WERI-Rb-1 (cell line): Measurements from ENCODE around the gene SLC13A1.

Experiments used
- DNase-seq: peaks from one replicate; pipeline ENCODE4 v3.0.0-alpha.2; 2020
- H3K27ac ChIP-seq: fragments of 250-450 bp; sonication (Bioruptor Pico); 2 replicates; pipeline ENCODE4 v1.5.1; 2020; ENCODE audit warnings: mild to moderate bottlenecking, moderate library complexity
- H3K27me3 ChIP-seq: fragments of 250-450 bp; sonication (Bioruptor Pico); 2 replicates; pipeline ENCODE4 v1.5.1; 2021; ENCODE audit warnings: mild to moderate bottlenecking, low read depth, moderate library complexity; ENCODE audit not compliant: insufficient read depth, severe bottlenecking
- H3K36me3 ChIP-seq: fragments of 250-450 bp; sonication (Bioruptor Pico); 2 replicates; pipeline ENCODE4 v1.5.1; 2020; ENCODE audit warnings: mild to moderate bottlenecking, moderate library complexity
- H3K4me3 ChIP-seq: 2 replicates; pipeline ENCODE4 v1.5.1; 2011; ENCODE audit warnings: low read depth, mild to moderate bottlenecking, control low read depth, low read length
- H3K9me3 ChIP-seq: fragments of 250-450 bp; sonication (Bioruptor Pico); 2 replicates; pipeline ENCODE4 v1.5.1; 2021; ENCODE audit warnings: mild to moderate bottlenecking, moderate library complexity; ENCODE audit not compliant: severe bottlenecking
- CTCF ChIP-seq: IDR thresholded peaks from 2 replicates; pipeline ENCODE4 v1.5.1; 2011; ENCODE audit warnings: low read depth, mild to moderate bottlenecking, control low read depth, inconsistent platforms, low read length

SLC13A1 gene

DNA sequence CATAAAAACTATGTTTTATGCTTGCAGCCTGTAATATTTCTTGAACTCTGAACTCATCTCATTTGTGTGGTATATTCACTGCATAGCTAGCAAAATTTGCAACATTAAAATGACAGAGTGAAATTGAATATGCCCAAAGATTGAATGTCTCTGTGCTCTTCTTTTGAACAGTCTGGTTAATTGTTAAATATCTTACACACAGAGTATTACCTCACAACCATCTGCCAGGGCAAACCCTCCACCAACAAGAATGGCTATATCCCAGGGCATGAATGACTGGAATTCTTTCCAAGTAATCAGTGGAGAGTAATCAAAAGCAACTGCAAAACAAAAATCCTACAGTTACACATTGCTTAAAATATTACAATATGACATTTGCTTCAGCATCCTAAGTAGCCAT lies 76.9 kb downstream of the SLC13A1 start:
- no peak overlapping the region for H3K4me3 ChIP-seq
- H3K36me3 ChIP-seq: no peaks in the 10 kb centered on the region
- no peak for TF ChIP-seq CTCF
- no peak for DNase-seq
- H3K27me3 ChIP-seq: no peaks in the 10 kb centered on the region
- H3K27ac ChIP-seq: no peak overlapping the region
- H3K9me3 ChIP-seq: no peaks in the 10 kb centered on the region

- Histone ChIP-seq H3K27me3 (no peaks in the 10 kb centered on the region), H3K9me3 (no peaks in the 10 kb centered on the region), H3K36me3 (no peaks in the 10 kb centered on the region), H3K27ac (no peak overlapping the region), H3K4me3 (no peak overlapping the region)
- no peak for TF ChIP-seq CTCF
- no peak for DNase-seq
These were observed 79.5 kb downstream of the SLC13A1 start for GRCh38 chr7:123120286-123120685.

- H3K36me3 ChIP-seq: no peaks in the 10 kb centered on the region
- H3K9me3 ChIP-seq: no peaks in the 10 kb centered on the region
- no peak overlapping the region for H3K4me3 ChIP-seq
- DNase-seq: no peak
- H3K27me3 ChIP-seq: no peaks in the 10 kb centered on the region
- H3K27ac ChIP-seq: no peak overlapping the region
- TF ChIP-seq CTCF: no peak
These were observed 84.4 kb downstream of the SLC13A1 start for GRCh38 chr7:123115331-123115730.

GRCh38 chr7:123114288-123114687 lies 85.5 kb downstream of the SLC13A1 start:
- H3K27ac ChIP-seq: no peak overlapping the region
- H3K9me3 ChIP-seq: no peaks in the 10 kb centered on the region
- H3K4me3 ChIP-seq: no peak overlapping the region
- DNase-seq: no peak
- no peak for TF ChIP-seq CTCF
- no peaks in the 10 kb centered on the region for H3K27me3 ChIP-seq
- H3K36me3 ChIP-seq: no peaks in the 10 kb centered on the region

DNA sequence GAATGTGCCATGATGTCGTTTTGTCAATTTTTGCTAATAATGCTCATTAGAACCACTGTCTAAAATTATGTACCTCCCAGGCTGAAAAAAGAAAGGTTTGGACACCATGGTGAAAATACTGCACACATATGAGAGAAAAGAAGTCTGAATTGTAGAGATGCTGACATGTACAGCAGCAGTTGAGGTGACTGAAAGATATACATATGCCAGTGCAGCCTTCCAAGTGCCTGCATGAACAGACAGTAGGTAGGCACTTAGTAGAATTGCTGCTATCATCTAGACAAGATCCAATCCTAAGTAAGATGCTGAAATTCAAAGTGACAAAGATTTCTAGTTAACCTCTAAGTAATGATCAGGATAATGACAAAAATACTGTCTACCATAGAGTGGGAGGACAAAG lies 86.9 kb downstream of the SLC13A1 start:
- DNase-seq: no peak
- no peaks in the 10 kb centered on the region for H3K27me3 ChIP-seq
- no peak overlapping the region for H3K27ac ChIP-seq
- H3K36me3 ChIP-seq: no peaks in the 10 kb centered on the region
- no peak for TF ChIP-seq CTCF
- H3K9me3 ChIP-seq: no peaks in the 10 kb centered on the region
- no peak overlapping the region for H3K4me3 ChIP-seq

GRCh38 chr7:123099712-123100111 lies 100.1 kb downstream of the SLC13A1 start:
- no peak overlapping the region for H3K27ac ChIP-seq
- no peak for TF ChIP-seq CTCF
- no peak for DNase-seq
- H3K36me3 ChIP-seq: no peaks in the 10 kb centered on the region
- no peaks in the 10 kb centered on the region for H3K9me3 ChIP-seq
- H3K27me3 ChIP-seq: no peaks in the 10 kb centered on the region
- no peak overlapping the region for H3K4me3 ChIP-seq
